Esophagus muscularis mucosa (tissue), 3 donors: Measurements from ENCODE around the gene OVCA2.

Experiments
- POLR2A ChIP-seq: fragments of 450-650 bp; IDR thresholded peaks from one replicate; pipeline ENCODE4 v1.6.1; 2017; ENCODE audit warnings: antibody characterized with exemption, moderate library complexity, mild to moderate bottlenecking, low read depth
- TF ChIP-seq, protein P1 (sequence below), 3 experiments: fragments of 200-600 bp in 2 of 3; fragments of 450-650 bp in 1 of 3; sonication (generic) in 2 of 3; IDR thresholded peaks; one replicate each; pipeline ENCODE4 v1.5.1; 2017 to 2019; ENCODE audit warnings: antibody characterized with exemption in 3 of 3, mild to moderate bottlenecking in 2 of 3, moderate library complexity in 1 of 3

DNA sequence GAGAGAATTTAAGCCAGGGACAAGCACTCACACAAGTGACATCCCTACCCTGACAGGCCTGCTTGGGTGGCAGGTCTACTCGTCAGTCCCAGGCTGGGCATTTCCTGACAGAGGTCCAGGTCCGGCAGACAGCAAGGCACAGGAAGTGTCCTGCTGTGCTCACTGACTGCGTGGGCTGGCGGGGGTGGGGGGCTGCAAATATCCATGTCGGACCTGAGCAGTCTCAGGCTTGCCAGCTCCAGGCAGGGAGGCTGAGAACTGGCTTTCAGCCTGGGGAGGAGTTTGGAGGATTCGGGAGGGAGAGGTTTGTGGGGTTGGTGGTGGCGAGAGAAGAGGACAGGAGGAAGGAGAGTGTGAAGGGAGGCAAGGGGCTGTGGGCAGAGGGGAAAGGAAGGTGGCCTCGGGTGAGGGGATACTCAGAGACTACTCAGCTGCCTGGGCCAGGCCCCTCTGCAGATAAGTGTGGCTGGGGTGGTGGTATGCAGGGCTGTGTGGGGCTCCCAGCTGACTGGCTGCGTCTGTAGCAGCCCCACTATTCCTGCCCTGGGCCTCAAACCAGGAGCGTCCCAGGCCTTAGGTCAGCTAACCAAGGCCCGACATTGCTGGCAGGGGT is 20.9 kb downstream of the OVCA2 start:
- no peak for TF ChIP-seq POLR2A
- TF ChIP-seq, protein P1, sequence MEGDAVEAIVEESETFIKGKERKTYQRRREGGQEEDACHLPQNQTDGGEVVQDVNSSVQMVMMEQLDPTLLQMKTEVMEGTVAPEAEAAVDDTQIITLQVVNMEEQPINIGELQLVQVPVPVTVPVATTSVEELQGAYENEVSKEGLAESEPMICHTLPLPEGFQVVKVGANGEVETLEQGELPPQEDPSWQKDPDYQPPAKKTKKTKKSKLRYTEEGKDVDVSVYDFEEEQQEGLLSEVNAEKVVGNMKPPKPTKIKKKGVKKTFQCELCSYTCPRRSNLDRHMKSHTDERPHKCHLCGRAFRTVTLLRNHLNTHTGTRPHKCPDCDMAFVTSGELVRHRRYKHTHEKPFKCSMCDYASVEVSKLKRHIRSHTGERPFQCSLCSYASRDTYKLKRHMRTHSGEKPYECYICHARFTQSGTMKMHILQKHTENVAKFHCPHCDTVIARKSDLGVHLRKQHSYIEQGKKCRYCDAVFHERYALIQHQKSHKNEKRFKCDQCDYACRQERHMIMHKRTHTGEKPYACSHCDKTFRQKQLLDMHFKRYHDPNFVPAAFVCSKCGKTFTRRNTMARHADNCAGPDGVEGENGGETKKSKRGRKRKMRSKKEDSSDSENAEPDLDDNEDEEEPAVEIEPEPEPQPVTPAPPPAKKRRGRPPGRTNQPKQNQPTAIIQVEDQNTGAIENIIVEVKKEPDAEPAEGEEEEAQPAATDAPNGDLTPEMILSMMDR (IDR thresholded peaks at IDR 0.05): no peak
